K562 (cell line): ENCODE data around the gene RCOR1.

ENCODE experiments used
- EP300 ChIP-seq: IDR thresholded peaks from 2 replicates; pipeline ENCODE4 v1.6.1; 2012; ENCODE audit warnings: low read length, improper control_type of control experiment
- HCFC1 ChIP-seq: IDR thresholded peaks from 2 replicates; pipeline ENCODE4 v1.6.1; 2012; ENCODE audit warnings: low read depth, low read length, improper control_type of control experiment
- HNRNPH1 ChIP-seq: fragments of 200-400 bp; formaldehyde crosslinking; optimal IDR thresholded peaks from 2 replicates; pipeline ENCODE3; 2017; ENCODE audit warnings: low read depth, mild to moderate bottlenecking, low read length, moderate library complexity
- POLR2A ChIP-seq: fragments of 450-650 bp; conservative IDR thresholded peaks from 2 replicates; pipeline ENCODE4 v1.6.1; 2016
- SIN3A ChIP-seq, 2 experiments: fragments of 150-350 bp in 1 of 2; IDR thresholded peaks; 2 replicates each; pipeline ENCODE4 v1.6.1; 2011 to 2016; ENCODE audit warnings: borderline replicate concordance in 2 of 2, low read depth in 2 of 2, low read length in 2 of 2, mild to moderate bottlenecking in 2 of 2, moderate library complexity in 2 of 2; ENCODE audit not compliant: control insufficient read depth in 1 of 2
- ZZZ3 ChIP-seq: fragments of 450-650 bp; IDR thresholded peaks from 2 replicates; pipeline ENCODE4 v1.6.1; 2016; ENCODE audit warnings: antibody characterized with exemption, mild to moderate bottlenecking, moderate library complexity
- TF ChIP-seq, protein P1 (sequence below): fragments of 450-650 bp; formaldehyde crosslinking; IDR thresholded peaks from 2 replicates; pipeline ENCODE4 v1.4.0; 2020; ENCODE audit warnings: mild to moderate bottlenecking, mixed read lengths
- TF ChIP-seq, protein P2 (sequence below): sonication (generic); formaldehyde crosslinking; IDR thresholded peaks from 2 replicates; pipeline ENCODE4 v1.8.1; 2022; ENCODE audit warnings: missing genetic modification reagents

DNA sequence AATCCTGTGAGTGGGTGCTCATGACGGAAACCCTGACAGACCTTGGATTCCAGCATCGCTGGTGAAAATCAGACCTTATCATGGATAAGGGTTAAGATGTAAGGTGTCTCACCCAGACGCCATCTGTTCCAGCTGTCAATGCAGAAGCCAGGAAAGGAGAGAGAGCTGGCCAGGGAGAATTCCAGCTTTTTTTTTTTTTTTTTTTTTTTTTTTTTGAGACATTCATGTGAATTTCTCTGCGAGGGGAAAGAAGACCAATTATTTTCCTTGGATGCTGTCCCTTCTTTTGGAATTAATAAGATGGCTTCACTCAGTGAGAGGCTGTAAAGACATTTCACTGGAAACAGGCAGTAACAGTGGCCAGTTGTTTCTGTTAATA lies 186.6 kb downstream of the RCOR1 start:
- no peak for TF ChIP-seq HNRNPH1
- TF ChIP-seq, protein P1, sequence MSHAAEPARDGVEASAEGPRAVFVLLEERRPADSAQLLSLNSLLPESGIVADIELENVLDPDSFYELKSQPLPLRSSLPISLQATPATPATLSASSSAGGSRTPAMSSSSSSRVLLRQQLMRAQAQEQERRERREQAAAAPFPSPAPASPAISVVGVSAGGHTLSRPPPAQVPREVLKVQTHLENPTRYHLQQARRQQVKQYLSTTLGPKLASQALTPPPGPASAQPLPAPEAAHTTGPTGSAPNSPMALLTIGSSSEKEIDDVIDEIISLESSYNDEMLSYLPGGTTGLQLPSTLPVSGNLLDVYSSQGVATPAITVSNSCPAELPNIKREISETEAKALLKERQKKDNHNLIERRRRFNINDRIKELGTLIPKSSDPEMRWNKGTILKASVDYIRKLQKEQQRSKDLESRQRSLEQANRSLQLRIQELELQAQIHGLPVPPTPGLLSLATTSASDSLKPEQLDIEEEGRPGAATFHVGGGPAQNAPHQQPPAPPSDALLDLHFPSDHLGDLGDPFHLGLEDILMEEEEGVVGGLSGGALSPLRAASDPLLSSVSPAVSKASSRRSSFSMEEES (CRISPR knock-in tag), result no peak
- no peak for TF ChIP-seq SIN3A (IDR thresholded peaks at IDR 0.05; ENCODE audit: borderline replicate concordance in 2 of 2, control insufficient read depth in 1 of 2, low read depth in 2 of 2, low read length in 2 of 2)
- TF ChIP-seq POLR2A, result no peak
- TF ChIP-seq ZZZ3, result no peak
- TF ChIP-seq HCFC1, result no peak
- TF ChIP-seq, protein P2, sequence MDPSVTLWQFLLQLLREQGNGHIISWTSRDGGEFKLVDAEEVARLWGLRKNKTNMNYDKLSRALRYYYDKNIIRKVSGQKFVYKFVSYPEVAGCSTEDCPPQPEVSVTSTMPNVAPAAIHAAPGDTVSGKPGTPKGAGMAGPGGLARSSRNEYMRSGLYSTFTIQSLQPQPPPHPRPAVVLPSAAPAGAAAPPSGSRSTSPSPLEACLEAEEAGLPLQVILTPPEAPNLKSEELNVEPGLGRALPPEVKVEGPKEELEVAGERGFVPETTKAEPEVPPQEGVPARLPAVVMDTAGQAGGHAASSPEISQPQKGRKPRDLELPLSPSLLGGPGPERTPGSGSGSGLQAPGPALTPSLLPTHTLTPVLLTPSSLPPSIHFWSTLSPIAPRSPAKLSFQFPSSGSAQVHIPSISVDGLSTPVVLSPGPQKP, result no peak
- TF ChIP-seq EP300, result no peak
